Suprapubic skin (tissue), 4 donors: ENCODE measurements around the gene AP4M1.

ENCODE experiments used
- POLR2A ChIP-seq, 2 donors: fragments of 450-650 bp; IDR thresholded peaks; one replicate each; pipeline ENCODE4 v1.6.1; 2017; ENCODE audit warnings: antibody characterized with exemption in 2 of 2, mild to moderate bottlenecking in 2 of 2, moderate library complexity in 2 of 2
- POLR2AphosphoS5 ChIP-seq, 3 donors: sonication (generic); formaldehyde crosslinking; IDR thresholded peaks; one replicate each; pipeline ENCODE4 v1.6.1; 2017; ENCODE audit warnings: antibody characterized with exemption in 3 of 3
- TF ChIP-seq, protein P1 (sequence below), 2 donors: fragments of 200-600 bp in 1 of 2; fragments of 450-650 bp in 1 of 2; sonication (generic) in 1 of 2; IDR thresholded peaks; one replicate each; pipeline ENCODE4 v1.5.1; 2016 to 2019; ENCODE audit warnings: antibody characterized with exemption in 2 of 2, mild to moderate bottlenecking in 1 of 2, moderate library complexity in 1 of 2

DNA sequence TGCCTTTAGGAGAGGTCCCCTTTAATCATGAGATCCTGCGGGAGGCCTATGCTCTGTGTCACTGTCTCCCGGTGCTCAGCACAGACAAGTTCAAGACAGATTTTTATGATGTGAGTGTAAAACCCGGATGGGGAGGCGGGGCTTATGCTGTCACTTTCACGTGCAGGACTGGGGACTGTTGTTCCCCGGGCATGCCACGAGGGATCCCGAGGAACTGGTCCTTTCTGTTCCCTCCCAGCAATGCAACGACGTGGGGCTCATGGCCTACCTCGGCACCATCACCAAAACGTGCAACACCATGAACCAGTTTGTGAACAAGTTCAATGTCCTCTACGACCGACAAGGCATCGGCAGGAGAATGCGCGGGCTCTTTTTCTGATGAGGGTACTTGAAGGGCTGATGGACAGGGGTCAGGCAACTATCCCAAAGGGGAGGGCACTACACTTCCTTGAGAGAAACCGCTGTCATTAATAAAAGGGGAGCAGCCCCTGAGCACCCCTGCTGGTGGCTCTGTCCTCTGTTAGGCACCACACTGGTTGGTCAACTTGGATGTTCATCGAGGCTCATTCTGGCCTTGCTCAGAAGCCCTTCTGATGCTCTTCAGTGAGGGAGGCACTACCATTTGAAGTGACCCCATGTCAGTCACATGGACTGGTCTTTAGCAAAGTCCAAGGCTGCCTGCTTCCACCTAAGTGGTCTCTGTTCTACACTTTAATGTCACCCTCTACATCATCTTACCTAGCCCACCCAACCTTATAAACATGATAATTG lies 9.8 kb upstream of the AP4M1 start:
- TF ChIP-seq, protein P1, sequence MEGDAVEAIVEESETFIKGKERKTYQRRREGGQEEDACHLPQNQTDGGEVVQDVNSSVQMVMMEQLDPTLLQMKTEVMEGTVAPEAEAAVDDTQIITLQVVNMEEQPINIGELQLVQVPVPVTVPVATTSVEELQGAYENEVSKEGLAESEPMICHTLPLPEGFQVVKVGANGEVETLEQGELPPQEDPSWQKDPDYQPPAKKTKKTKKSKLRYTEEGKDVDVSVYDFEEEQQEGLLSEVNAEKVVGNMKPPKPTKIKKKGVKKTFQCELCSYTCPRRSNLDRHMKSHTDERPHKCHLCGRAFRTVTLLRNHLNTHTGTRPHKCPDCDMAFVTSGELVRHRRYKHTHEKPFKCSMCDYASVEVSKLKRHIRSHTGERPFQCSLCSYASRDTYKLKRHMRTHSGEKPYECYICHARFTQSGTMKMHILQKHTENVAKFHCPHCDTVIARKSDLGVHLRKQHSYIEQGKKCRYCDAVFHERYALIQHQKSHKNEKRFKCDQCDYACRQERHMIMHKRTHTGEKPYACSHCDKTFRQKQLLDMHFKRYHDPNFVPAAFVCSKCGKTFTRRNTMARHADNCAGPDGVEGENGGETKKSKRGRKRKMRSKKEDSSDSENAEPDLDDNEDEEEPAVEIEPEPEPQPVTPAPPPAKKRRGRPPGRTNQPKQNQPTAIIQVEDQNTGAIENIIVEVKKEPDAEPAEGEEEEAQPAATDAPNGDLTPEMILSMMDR (IDR thresholded peaks at IDR 0.05) = no peak
- no peak for TF ChIP-seq POLR2AphosphoS5 (IDR thresholded peaks at IDR 0.05)
- no peak for TF ChIP-seq POLR2A (IDR thresholded peaks at IDR 0.05)
